Activated CD8-positive, alpha-beta memory T cell treated with anti-CD3 and anti-CD28 coated beads, Interleukin-2, amount 50 U/mL, for 24 hours (primary cell): ENCODE measurements around the gene CRHR1.

Experiments used
- DNase-seq: peaks from one replicate; pipeline ENCODE4 v3.0.0-alpha.2; 2020; ENCODE audit errors: extremely low read depth

The CRHR1 gene

GRCh38 chr17:45867702-45868101, 83.6 kb downstream of the CRHR1 start:
- no peak for DNase-seq

- no peak for DNase-seq
Observed at GRCh38 chr17:45868276-45868675, 84.2 kb downstream of the CRHR1 start.

GRCh38 chr17:45869676-45870341, 85.7 kb downstream of the CRHR1 start:
- no peak for DNase-seq

GRCh38 chr17:45870342-45870974, 86.3 kb downstream of the CRHR1 start:
- DNase-seq: no peak

- DNase-seq: no peak
Observed at GRCh38 chr17:45871718-45872117, 87.6 kb downstream of the CRHR1 start.

DNA sequence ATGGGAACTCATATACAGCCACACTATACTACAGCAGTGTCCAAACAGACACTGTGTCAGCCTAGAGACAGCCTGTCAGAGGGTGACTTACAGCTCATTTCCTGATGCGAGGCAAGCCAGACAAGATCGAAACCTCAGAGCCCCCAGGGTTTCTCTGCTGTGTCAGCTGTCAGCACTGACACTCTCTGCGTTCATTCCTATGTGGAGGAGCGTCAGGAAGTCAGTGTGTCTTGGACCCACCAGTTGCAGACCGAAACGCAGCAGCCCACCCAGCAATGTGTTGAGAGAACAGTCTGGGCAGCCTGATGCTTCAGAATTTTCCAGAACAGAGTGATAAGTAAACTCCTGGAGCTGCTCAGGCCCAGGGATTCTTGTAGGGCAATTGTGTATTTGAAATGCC, 89.6 kb downstream of the CRHR1 start:
- no peak for DNase-seq

DNA sequence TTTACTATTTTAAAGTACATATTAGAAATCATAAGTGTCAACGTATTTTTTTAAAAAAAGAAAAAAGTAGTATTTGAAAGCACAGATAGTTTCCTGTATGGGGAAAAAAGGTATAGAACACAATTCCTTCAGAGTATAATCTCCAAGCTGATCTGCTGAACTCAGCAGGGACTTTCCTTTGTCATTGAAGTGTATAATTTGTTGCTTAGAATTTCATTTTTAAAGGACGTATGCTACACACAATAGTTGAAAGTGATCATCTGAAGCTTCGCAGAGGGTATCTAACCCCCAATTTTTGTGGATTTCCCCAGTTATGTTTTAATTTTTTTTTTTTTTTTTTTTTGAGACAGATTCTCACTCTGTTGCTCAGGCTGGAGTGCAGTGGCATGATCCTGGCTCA, 90.0 kb downstream of the CRHR1 start:
- DNase-seq: no peak

- DNase-seq: no peak
Observed at GRCh38 chr17:45876539-45876938, 92.4 kb downstream of the CRHR1 start.

DNA sequence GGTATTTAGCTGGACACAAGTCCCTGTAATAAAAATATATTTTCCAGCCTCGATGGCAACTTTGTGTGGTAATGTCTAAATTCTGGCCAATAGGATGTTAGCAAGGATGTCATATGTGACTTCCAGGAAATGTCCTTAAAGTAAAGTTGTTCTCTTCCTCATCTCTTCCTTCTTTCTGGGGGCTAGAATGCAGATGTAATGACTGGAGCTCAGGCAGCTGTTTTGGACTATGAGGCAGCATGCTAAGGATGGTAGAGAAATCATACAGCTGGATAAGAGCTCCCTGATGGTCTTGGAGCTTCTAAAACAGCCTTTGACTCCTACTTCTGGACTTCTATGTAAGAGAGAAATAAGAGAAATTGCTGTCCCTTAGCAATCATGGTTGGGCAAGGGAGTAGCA, 93.3 kb downstream of the CRHR1 start:
- DNase-seq: no peak

- DNase-seq: no peak
Observed at GRCh38 chr17:45883063-45883462, 98.9 kb downstream of the CRHR1 start.
